K562 (cell line): ENCODE measurements around the gene SPATA20. TPM values are rescaled to one million over a fixed set of nuclear protein-coding genes. Genes with fewer than 3 reads are reported as not detected.

ENCODE experiments used
- ATAC-seq: fragments of 200-7000 bp; cut with Tn5 transposase; 3 replicates; pipeline ENCODE4 v1.9.1; 2020; ENCODE audit warnings: moderate library complexity
- Bru-seq: library from RNA; stranded (reverse); fragments of 400-500 nt; gene quantifications from one replicate; lab custom pipeline; 2021; lab: Mats Ljungman, UMichigan
- BruChase-seq, 2 experiments: library from RNA; stranded (reverse); fragments of 400-500 nt; gene quantifications; one replicate each; lab custom pipeline; 2021; lab: Mats Ljungman, UMichigan
- BruUV-seq: library from RNA; stranded (reverse); fragments of 400-500 nt; replicated peaks from 2 replicates; lab custom pipeline; 2021; lab: Mats Ljungman, UMichigan
- CTCF ChIA-PET: fragments of 300-600 bp; formaldehyde crosslinking; extraction: SDS; loops from one replicate; lab custom pipeline; 2021; ENCODE audit warnings: low intra/inter-chr PET ratio; lab: Yijun Ruan, JAX
- POLR2A ChIA-PET: fragments of 300-600, 350-650 bp; sonication (Branson Sonifier 250); formaldehyde crosslinking; extraction: SDS; loops from one replicate; lab custom pipeline; 2021; ENCODE audit warnings: antibody characterized with exemption, inconsistent platforms; lab: Yijun Ruan, JAX
- DNase-seq, 4 experiments: peaks; one replicate each; pipeline versions ENCODE4 v3.0.0 to v3.0.0-alpha.2; 2011 to 2018; ENCODE audit warnings: low spot score in 3 of 4, mixed read lengths in 3 of 4; ENCODE audit errors: extremely low read depth in 1 of 4
- FAIRE-seq: peaks from 2 replicates; lab custom pipeline; 2011; peaks lifted over from hg19 to GRCh38; lab: Jason Lieb, UNC
- H2AFZ ChIP-seq: 2 replicates; pipeline ENCODE4 v1.6.0; 2011; ENCODE audit warnings: low read depth, low read length, control low read depth, inconsistent platforms
- H3K27ac ChIP-seq: fragments of 200-600 bp; 3 replicates; pipeline ENCODE4 v1.8.0; 2011; ENCODE audit warnings: low read depth, mild to moderate bottlenecking, control low read depth, inconsistent platforms, low read length, moderate library complexity, mixed read lengths; ENCODE audit errors: extremely low read depth
- H3K27me3 ChIP-seq, 2 experiments: fragments of 300-600 bp in 1 of 2; 2 replicates in 1 of 2; 3 replicates in 1 of 2; pipeline versions ENCODE4 v1.6.0 to v1.8.0; 2011; ENCODE audit warnings: inconsistent platforms in 2 of 2, low read length in 2 of 2, mild to moderate bottlenecking in 1 of 2, mixed read lengths in 1 of 2, moderate library complexity in 1 of 2; ENCODE audit not compliant: control insufficient read depth in 2 of 2, insufficient read depth in 2 of 2
- H3K36me3 ChIP-seq: fragments of 300-600 bp; 3 replicates; pipeline ENCODE4 v1.8.0; 2011; ENCODE audit warnings: mild to moderate bottlenecking, low read length, inconsistent platforms; ENCODE audit not compliant: control insufficient read depth, insufficient read depth
- H3K4me1 ChIP-seq, 2 experiments: fragments of 200-600 bp in 1 of 2; replicated peaks in 1 of 2; 2 replicates in 1 of 2; 3 replicates in 1 of 2; pipeline versions ENCODE4 v1.5.1 to v1.8.0; 2011; ENCODE audit warnings: inconsistent platforms in 2 of 2, low read length in 2 of 2, mild to moderate bottlenecking in 1 of 2, mixed read lengths in 1 of 2, moderate library complexity in 1 of 2; ENCODE audit not compliant: control insufficient read depth in 2 of 2, insufficient read depth in 2 of 2
- H3K4me2 ChIP-seq: 2 replicates; pipeline ENCODE4 v1.6.1; 2011; ENCODE audit warnings: low read length, control low read depth, inconsistent platforms, mixed read lengths; ENCODE audit not compliant: insufficient read depth
- H3K4me3 ChIP-seq: fragments of 200-600 bp; sonication (generic), shearing (Covaris generic); 2 replicates; pipeline ENCODE4 v1.5.1; 2016; ENCODE audit warnings: control low read depth, inconsistent platforms
- H3K79me2 ChIP-seq: fragments of 200-600 bp; 3 replicates; pipeline ENCODE4 v1.8.0; 2011; ENCODE audit warnings: low read length, inconsistent platforms; ENCODE audit not compliant: control insufficient read depth, insufficient read depth
- H3K9ac ChIP-seq, 2 experiments: 2 replicates each; pipeline versions ENCODE4 v1.6.0 to v1.6.1; 2011; ENCODE audit warnings: low read depth in 2 of 2, low read length in 2 of 2, control low read depth in 1 of 2, inconsistent platforms in 1 of 2, mild to moderate bottlenecking in 1 of 2, mixed read lengths in 1 of 2; ENCODE audit not compliant: insufficient read depth in 1 of 2
- H3K9me1 ChIP-seq: one replicate; pipeline ENCODE4 v1.6.0; 2011; ENCODE audit warnings: inconsistent platforms, mild to moderate bottlenecking, low read length, moderate library complexity; ENCODE audit not compliant: control insufficient read depth, insufficient read depth
- H3K9me3 ChIP-seq: replicated peaks from 2 replicates; pipeline ENCODE4 v1.5.1; 2011; ENCODE audit warnings: low read depth, low read length, inconsistent platforms; ENCODE audit not compliant: control insufficient read depth, insufficient read depth
- H4K20me1 ChIP-seq: replicated peaks from 2 replicates; pipeline ENCODE4 v1.6.1; 2011; ENCODE audit warnings: low read length, inconsistent platforms, mixed read lengths; ENCODE audit not compliant: control insufficient read depth, insufficient read depth
- CHD1 ChIP-seq: fragments of 200-600 bp; sonication (generic); IDR thresholded peaks from one replicate; pipeline ENCODE4 v1.6.1; 2012; ENCODE audit warnings: mild to moderate bottlenecking, moderate library complexity, low read length, inconsistent platforms
- DMBX1 ChIP-seq: fragments of 250-450 bp; sonication (Bioruptor Pico); IDR thresholded peaks from 2 replicates; pipeline ENCODE4 v1.8.0; 2022; ENCODE audit warnings: inconsistent platforms, mild to moderate bottlenecking, moderate library complexity, borderline replicate concordance
- HNRNPLL ChIP-seq: fragments of 200-400 bp; formaldehyde crosslinking; IDR thresholded peaks from 2 replicates; pipeline ENCODE4 v1.6.1; 2017; ENCODE audit warnings: low read length, low read depth, mild to moderate bottlenecking; ENCODE audit not compliant: poor library complexity, severe bottlenecking
- MIER1 ChIP-seq: fragments of 450-650 bp; IDR thresholded peaks from 2 replicates; pipeline ENCODE4 v1.6.1; 2016; ENCODE audit warnings: antibody characterized with exemption, mild to moderate bottlenecking, low read depth
- MTA1 ChIP-seq: fragments of 450-650 bp; IDR thresholded peaks from 2 replicates; pipeline ENCODE4 v1.6.1; 2017; ENCODE audit warnings: borderline replicate concordance
- PCBP2 ChIP-seq: fragments of 200-400 bp; formaldehyde crosslinking; IDR thresholded peaks from 2 replicates; pipeline ENCODE4 v1.6.1; 2018; ENCODE audit warnings: low read length, low read depth, mild to moderate bottlenecking, moderate library complexity; ENCODE audit not compliant: poor library complexity, severe bottlenecking
- RBM17 ChIP-seq: fragments of 200-400 bp; formaldehyde crosslinking; IDR thresholded peaks from 2 replicates; pipeline ENCODE4 v1.6.1; 2017; ENCODE audit warnings: low read depth, mild to moderate bottlenecking, low read length, borderline replicate concordance
- SAP30 ChIP-seq: fragments of 200-600 bp; sonication (generic); IDR thresholded peaks from 2 replicates; pipeline ENCODE4 v1.6.1; 2012; ENCODE audit warnings: borderline replicate concordance, low read depth, mild to moderate bottlenecking, moderate library complexity, low read length, control low read depth, inconsistent platforms; ENCODE audit not compliant: insufficient read depth, poor library complexity, severe bottlenecking
- SIN3B ChIP-seq: fragments of 450-650 bp; IDR thresholded peaks from 2 replicates; pipeline ENCODE4 v1.6.1; 2017; ENCODE audit warnings: low read depth, mild to moderate bottlenecking, moderate library complexity
- SP2 ChIP-seq: IDR thresholded peaks from 2 replicates; pipeline ENCODE4 v1.6.1; 2011; ENCODE audit warnings: mild to moderate bottlenecking, low read depth, low read length, moderate library complexity; ENCODE audit not compliant: poor library complexity, severe bottlenecking; ENCODE audit errors: extremely low read depth
- ZNF184 ChIP-seq: sonication (generic); formaldehyde crosslinking; IDR thresholded peaks from 2 replicates; pipeline ENCODE4 v1.5.0; 2020; ENCODE audit warnings: missing genetic modification reagents
- ZNF212 ChIP-seq: fragments of 450-650 bp; formaldehyde crosslinking; IDR thresholded peaks from 2 replicates; pipeline ENCODE4 v1.4.0; 2020; ENCODE audit warnings: mild to moderate bottlenecking
- ZNF316 ChIP-seq: fragments of 450-650 bp; IDR thresholded peaks from 2 replicates; pipeline ENCODE4 v1.6.1; 2016
- ZNF507 ChIP-seq: conservative IDR thresholded peaks from 2 replicates; pipeline ENCODE4 v1.6.1; 2017; ENCODE audit warnings: missing genetic modification characterization, missing compliant biosample characterization
- WGBS: fragments of 100-300 bp; shearing (Covaris generic); methylation state at CpG from one replicate; pipeline ENCODE4 v1.1.6; 2016; ENCODE audit warnings: low coverage, mixed read lengths; ENCODE audit not compliant: insufficient coverage; ENCODE audit errors: missing lambda C conversion rate; 5-methylcytosine and 5-hydroxymethylcytosine counted together
- in situ Hi-C: fragments of 300-500 bp; cut with MboI; formaldehyde crosslinking; loops from 4 replicates; pipeline ENCODE4 v1.15.0; 2018; ENCODE audit warnings: inconsistent platforms, mixed read lengths
- intact Hi-C: fragments of 100-400 bp; cut with micrococcal nuclease; formaldehyde crosslinking; loops from 2 replicates; pipeline ENCODE4 v1.14.2; 2022
- long read RNA-seq, 3 experiments: library from polyadenylated mRNA in 2 of 3; library from RNA in 1 of 3; unstranded in 2 of 3; stranded (forward) in 1 of 3; transcript quantifications; one replicate each; pipeline ENCODE4 v2.0.0, GENCODE V29; 2019 to 2022
- polyA minus RNA-seq, 3 experiments: library from RNA; depleted of rRNA, polyadenylated mRNA; stranded (reverse); fragments of >200 nt; gene quantifications; 2 replicates each; pipeline ENCODE4 v1.2.3, GENCODE V29; 2011
- polyA plus RNA-seq, 8 experiments: library from polyadenylated mRNA; depleted of rRNA in 4 of 8; stranded (reverse) in 5 of 8; unstranded in 3 of 8; fragments of >200 nt; fragmentation: Nextera tagmentation in 2 of 8; fragmentation: Illumina TruSeq in 1 of 8; extraction: Ambion mirVana in 2 of 8; extraction: Trizol in 1 of 8; gene quantifications; 2 replicates each; pipeline versions ENCODE4 v1.2.1 to v1.2.3, GENCODE V29; 2011 to 2014; ENCODE audit warnings: inconsistent platforms in 1 of 8, missing spikeins in 1 of 8
- total RNA-seq, 7 experiments: library from RNA; depleted of rRNA in 6 of 7; stranded (reverse); fragments of >200 nt in 6 of 7; fragmentation: Illumina TruSeq in 2 of 7; extraction: Trizol in 2 of 7; gene quantifications; 2 replicates each; pipeline versions ENCODE4 v1.2.1 to v1.2.3, GENCODE V29; 2011 to 2021; ENCODE audit warnings: low replicate concordance in 1 of 7
- TF ChIP-seq, protein P1 (sequence below): IDR thresholded peaks from 2 replicates; pipeline ENCODE4 v1.6.1; 2012; ENCODE audit warnings: low read depth, low read length, improper control_type of control experiment, borderline replicate concordance

SPATA20 gene
- total RNA-seq (2011; cell fraction: chromatin; rRNA removed; ENCODE audit: low replicate concordance): 6.5 and 16.4 TPM in 2 replicates
- total RNA-seq (2011; cell fraction: nucleolus; rRNA removed): 10.9 and 11.0 TPM in 2 replicates
- total RNA-seq (2011; cell fraction: nucleoplasm; rRNA removed): 5.4 and 7.9 TPM in 2 replicates
- total RNA-seq (2014; rRNA removed): 1.0 and 2.6 TPM in 2 replicates
- total RNA-seq (2014; rRNA removed; fragmentation: Illumina TruSeq; extraction: Trizol): 0.67 and 0.80 TPM in 2 replicates
- 1.8 and 2.1 TPM in 2 replicates for total RNA-seq (2015; rRNA removed; fragmentation: Illumina TruSeq; extraction: Trizol)
- total RNA-seq (2021): 2.5 and 3.2 TPM in 2 replicates
- polyA plus RNA-seq (2011; rRNA removed): 1.5 and 5.8 TPM in 2 replicates
- polyA plus RNA-seq (2011; cell fraction: cytosol; rRNA removed): 1.6 and 2.9 TPM in 2 replicates
- polyA plus RNA-seq (2011; cell fraction: nucleus; rRNA removed): 33.3 and 59.9 TPM in 2 replicates
- 2.7 and 9.9 TPM in 2 replicates for polyA plus RNA-seq (2012)
- polyA plus RNA-seq (2014; fragmentation: Illumina TruSeq; extraction: Trizol): 1.3 and 2.1 TPM in 2 replicates
- under 1 TPM; 0.08 to 0.13 TPM for polyA plus RNA-seq (2014; fragmentation: Nextera tagmentation; extraction: Ambion mirVana)
- 3.7 and 4.0 TPM in 2 replicates for polyA plus RNA-seq (2014; rRNA removed)
- 1.6 and 1.8 TPM in 2 replicates for polyA minus RNA-seq (2011; rRNA and poly(A)+ RNA removed)
- 0.48 and 5.2 TPM in 2 replicates for polyA minus RNA-seq (2011; cell fraction: cytosol; rRNA and poly(A)+ RNA removed)
- polyA minus RNA-seq (2011; cell fraction: nucleus; rRNA and poly(A)+ RNA removed): 7.9 and 20.1 TPM in 2 replicates
- percentile 38 among the genes with signal in this experiment for Bru-seq, nascent RNA
- BruChase-seq, experiment 1, labeled RNA remaining after a 2-hour chase: percentile 28 among the genes with signal in this experiment
- BruChase-seq, experiment 2, labeled RNA remaining after a 6-hour chase: percentile 35 among the genes with signal in this experiment
- long read RNA-seq, experiment 1, partial matches to known transcripts: 3 of 5 reads
- long read RNA-seq, experiment 1, other reads (novel, unspliced or antisense): 1 of 5 reads
- long read RNA-seq, experiment 2, partial matches to known transcripts: 0 of 4 reads
- long read RNA-seq, experiment 2, other reads (novel, unspliced or antisense): 1 of 4 reads
- long read RNA-seq, experiment 3: 0 reads

DNA sequence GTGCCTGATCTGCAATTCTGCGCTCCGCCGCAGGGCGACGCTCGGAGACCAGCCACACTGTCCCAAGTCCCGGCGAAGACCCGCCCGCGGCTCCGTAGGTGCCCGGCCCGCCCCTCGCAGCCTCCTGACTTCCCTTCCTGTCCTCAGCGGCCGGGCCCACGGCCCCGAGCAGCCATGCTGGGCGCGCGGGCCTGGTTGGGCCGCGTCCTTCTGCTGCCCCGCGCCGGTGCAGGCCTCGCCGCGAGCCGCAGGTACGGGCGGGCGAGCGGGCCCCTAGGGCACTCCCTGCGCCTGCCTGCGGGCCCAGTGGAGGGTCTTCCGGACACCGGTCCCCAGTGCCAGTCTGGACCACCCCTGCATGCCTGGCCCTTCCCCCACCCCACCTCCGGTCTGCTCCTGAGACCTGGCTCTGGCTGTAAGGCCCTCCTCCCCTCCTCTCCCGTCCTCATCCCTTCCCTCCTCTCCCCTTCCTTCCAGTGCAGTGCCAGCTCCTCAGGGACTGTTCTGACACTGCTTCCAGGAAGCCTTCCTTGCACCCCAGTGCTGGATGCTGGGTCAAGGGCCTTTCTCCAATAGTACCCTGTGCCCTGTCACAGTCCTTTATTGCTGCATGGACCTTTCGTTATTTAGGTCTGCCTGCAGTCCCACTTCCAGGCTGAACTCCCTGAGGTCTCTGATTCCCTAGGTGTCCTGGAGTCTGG lies at the start of gene SPATA20:
Gene SPATA20, plus strand, starts transcription at position 140 of the 701 bp plus-strand sequence. Its CDS starts 35 bp downstream, at position 175.
- in situ Hi-C loops: loop anchor here (5.0 to 10.0 kb wide), 4 partner anchors 80 to 408 kb away; no protein-coding TSS in a partner anchor
- intact Hi-C loops: loop anchor here (1.0 to 5.0 kb wide), 4 partner anchors 64 to 395 kb away; no protein-coding TSS in a partner anchor
- no peaks in the 10 kb centered on the region for H3K79me2 ChIP-seq
- H3K27ac ChIP-seq: peak within 1 kb of the TSS; percentile 26; the same call in 1 of the 3 replicates
- peak within 1 kb of the TSS; percentile 59 to 87; a peak in 3 of 4 replicates for H3K9ac ChIP-seq
- 15% methylated on average over 17 of the region's 42 CpGs for WGBS
- ATAC-seq (peak; percentile 84), DNase-seq (peak; percentile 84 to 90 (median 88)), FAIRE-seq (peak; percentile 78)
- 0 out of 5 replicates have a peak, but pooled peaks cover 0 to 6% of the 10 kb centered on the region in 2 experiments for H3K27me3 ChIP-seq
- peak within 1 kb of the TSS; percentile 81 for H2AFZ ChIP-seq
- ChIA-PET CTCF (interaction anchor here (0.6 to 2.5 kb wide), 7 partner anchors 64 to 520 kb away, joined by 3 to 11 read pairs (median 6); no protein-coding TSS in a partner anchor), POLR2A (no interaction called here)
- no peaks in the 10 kb centered on the region for H3K9me3 ChIP-seq
- peak within 1 kb of the TSS; percentile 67 for H3K4me2 ChIP-seq
- H3K4me1 ChIP-seq: peaks cover 15 to 53% of the 10 kb centered on the region in 2 experiments; a peak in 4 of 5 replicates
- H3K9me1 ChIP-seq: no peaks in the 10 kb centered on the region
- H3K4me3 ChIP-seq: peak within 1 kb of the TSS; percentile 33
- no peaks in the 10 kb centered on the region for H3K36me3 ChIP-seq
- H4K20me1 ChIP-seq: no peaks in the 10 kb centered on the region; the same call in 1 of the 2 replicates
- BruUV-seq: no TSS peak
- TF ChIP-seq ZNF316 (no peak), SAP30 (no peak), HNRNPLL (no peak), MIER1 (no peak), SP2 (no peak), RBM17 (no peak), DMBX1 (CRISPR knock-in tag) (no peak), MTA1 (no peak), ZNF507 (tag) (no peak), ZNF184 (CRISPR knock-in tag) (no peak), ZNF212 (CRISPR knock-in tag) (no peak), SIN3B (peak; percentile 44), PCBP2 (no peak), CHD1 (no peak)
- TF ChIP-seq, protein P1, sequence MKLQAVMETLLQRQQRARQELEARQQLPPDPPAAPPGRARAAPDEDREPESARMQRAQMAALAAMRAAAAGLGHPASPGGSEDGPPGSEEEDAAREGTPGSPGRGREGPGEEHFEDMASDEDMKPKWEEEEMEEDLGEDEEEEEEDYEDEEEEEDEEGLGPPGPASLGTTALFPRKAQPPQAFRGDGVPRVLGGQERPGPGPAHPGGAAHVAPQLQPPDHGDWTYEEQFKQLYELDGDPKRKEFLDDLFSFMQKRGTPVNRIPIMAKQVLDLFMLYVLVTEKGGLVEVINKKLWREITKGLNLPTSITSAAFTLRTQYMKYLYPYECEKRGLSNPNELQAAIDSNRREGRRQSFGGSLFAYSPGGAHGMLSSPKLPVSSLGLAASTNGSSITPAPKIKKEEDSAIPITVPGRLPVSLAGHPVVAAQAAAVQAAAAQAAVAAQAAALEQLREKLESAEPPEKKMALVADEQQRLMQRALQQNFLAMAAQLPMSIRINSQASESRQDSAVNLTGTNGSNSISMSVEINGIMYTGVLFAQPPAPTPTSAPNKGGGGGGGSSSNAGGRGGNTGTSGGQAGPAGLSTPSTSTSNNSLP: no peak
